PC-3 (cell line): ENCODE data around the gene FOXN3. TPM values are rescaled to one million over a fixed set of nuclear protein-coding genes. Genes with fewer than 3 reads are reported as not detected.

Experiments used
- ATAC-seq: fragments of 200-7000 bp; cut with Tn5 transposase; 2 replicates; pipeline ENCODE4 v1.9.1; 2020; ENCODE audit warnings: mild to moderate bottlenecking, moderate library complexity
- BruUV-seq: library from RNA; stranded (reverse); fragments of 400-500 nt; replicated peaks from 2 replicates; lab custom pipeline; 2021; lab: Mats Ljungman, UMichigan
- CTCF ChIA-PET: fragments of 300-600 bp; sonication (Branson Sonifier 250); formaldehyde crosslinking; loops from one replicate; lab custom pipeline; 2022; ENCODE audit warnings: antibody characterized with exemption; lab: Charles Lee
- POLR2A ChIA-PET: fragments of 300-600 bp; sonication (Branson Sonifier 250); formaldehyde crosslinking; loops from one replicate; lab custom pipeline; 2022; ENCODE audit warnings: antibody characterized with exemption; ENCODE audit not compliant: unreplicated experiment; lab: Charles Lee
- DNase-seq: peaks from one replicate; pipeline ENCODE4 v3.0.0-alpha.2; 2015
- H2AFZ ChIP-seq: fragments of 300-600 bp; sonication (generic); 2 replicates; pipeline ENCODE4 v1.6.0; 2016; ENCODE audit warnings: antibody characterized with exemption, low read length
- H3F3A ChIP-seq: fragments of 300-600 bp; sonication (generic); one replicate; pipeline ENCODE4 v1.6.0; 2017; ENCODE audit warnings: antibody characterized with exemption, low read length, control low read depth, mild to moderate bottlenecking; ENCODE audit not compliant: unreplicated experiment
- H3K27ac ChIP-seq: fragments of 300-600 bp; sonication (generic); 2 replicates; pipeline ENCODE4 v1.5.1; 2016; ENCODE audit warnings: mild to moderate bottlenecking, low read length
- H3K27me3 ChIP-seq: fragments of 300-600 bp; sonication (generic); 2 replicates; pipeline ENCODE4 v1.6.1; 2016; ENCODE audit warnings: low read length, mixed read lengths
- H3K36me3 ChIP-seq: fragments of 300-600 bp; sonication (generic); 2 replicates; pipeline ENCODE4 v1.6.1; 2016; ENCODE audit warnings: low read depth, mixed run types, low read length, mixed read lengths
- H3K4me1 ChIP-seq: fragments of 300-600 bp; sonication (generic); 2 replicates; pipeline ENCODE4 v1.5.1; 2016; ENCODE audit warnings: low read length; ENCODE audit not compliant: insufficient read depth
- H3K4me2 ChIP-seq: fragments of 300-600 bp; sonication (generic); 2 replicates; pipeline ENCODE4 v1.6.0; 2016; ENCODE audit warnings: low read length
- H3K4me3 ChIP-seq: fragments of 300-600 bp; sonication (generic); 2 replicates; pipeline ENCODE4 v1.5.1; 2016; ENCODE audit warnings: mild to moderate bottlenecking, low read length, mixed read lengths
- H3K79me2 ChIP-seq: fragments of 300-600 bp; sonication (generic); 2 replicates; pipeline ENCODE4 v1.6.1; 2017; ENCODE audit warnings: low read length, mixed read lengths
- H3K9ac ChIP-seq: fragments of 300-600 bp; sonication (generic); 2 replicates; pipeline ENCODE4 v1.6.0; 2016; ENCODE audit warnings: mild to moderate bottlenecking, low read length
- H3K9me2 ChIP-seq: fragments of 300-600 bp; sonication (generic); replicated peaks from 2 replicates; pipeline ENCODE4 v1.6.1; 2016; ENCODE audit warnings: mixed run types, low read length, mixed read lengths
- H3K9me3 ChIP-seq: fragments of 300-600 bp; sonication (generic); 2 replicates; pipeline ENCODE4 v1.6.1; 2016; ENCODE audit warnings: low read length, mixed read lengths
- H4K20me1 ChIP-seq: fragments of 300-600 bp; sonication (generic); 2 replicates; pipeline ENCODE4 v1.6.1; 2016; ENCODE audit warnings: low read length, mixed read lengths
- EZH2 ChIP-seq: fragments of 300-600 bp; sonication (generic); IDR thresholded peaks from one replicate; pipeline ENCODE4 v1.6.1; 2017; ENCODE audit warnings: antibody characterized with exemption, mild to moderate bottlenecking, low read length; ENCODE audit not compliant: unreplicated experiment
- EZH2phosphoT487 ChIP-seq: fragments of 300-600 bp; sonication (generic); IDR thresholded peaks from 2 replicates; pipeline ENCODE4 v1.6.1; 2018; ENCODE audit warnings: mild to moderate bottlenecking, antibody characterized with exemption, low read length, borderline replicate concordance
- intact Hi-C: fragments of 100-400 bp; cut with micrococcal nuclease; formaldehyde crosslinking; loops from 2 replicates; pipeline ENCODE4 v1.9.0; 2023
- total RNA-seq: library from RNA; depleted of rRNA; stranded (reverse); fragments of >200 nt; gene quantifications from 2 replicates; pipeline ENCODE4 v1.2.3, GENCODE V29; 2014
- TF ChIP-seq, protein P1 (sequence below): fragments of 300-600 bp; sonication (generic); conservative IDR thresholded peaks from 2 replicates; pipeline ENCODE4 v1.5.1; 2017; ENCODE audit warnings: antibody characterized with exemption, low read depth, mild to moderate bottlenecking, low read length

Gene FOXN3
- total RNA-seq, 1 experiment from 2014 or later, result 13.3 TPM

DNA sequence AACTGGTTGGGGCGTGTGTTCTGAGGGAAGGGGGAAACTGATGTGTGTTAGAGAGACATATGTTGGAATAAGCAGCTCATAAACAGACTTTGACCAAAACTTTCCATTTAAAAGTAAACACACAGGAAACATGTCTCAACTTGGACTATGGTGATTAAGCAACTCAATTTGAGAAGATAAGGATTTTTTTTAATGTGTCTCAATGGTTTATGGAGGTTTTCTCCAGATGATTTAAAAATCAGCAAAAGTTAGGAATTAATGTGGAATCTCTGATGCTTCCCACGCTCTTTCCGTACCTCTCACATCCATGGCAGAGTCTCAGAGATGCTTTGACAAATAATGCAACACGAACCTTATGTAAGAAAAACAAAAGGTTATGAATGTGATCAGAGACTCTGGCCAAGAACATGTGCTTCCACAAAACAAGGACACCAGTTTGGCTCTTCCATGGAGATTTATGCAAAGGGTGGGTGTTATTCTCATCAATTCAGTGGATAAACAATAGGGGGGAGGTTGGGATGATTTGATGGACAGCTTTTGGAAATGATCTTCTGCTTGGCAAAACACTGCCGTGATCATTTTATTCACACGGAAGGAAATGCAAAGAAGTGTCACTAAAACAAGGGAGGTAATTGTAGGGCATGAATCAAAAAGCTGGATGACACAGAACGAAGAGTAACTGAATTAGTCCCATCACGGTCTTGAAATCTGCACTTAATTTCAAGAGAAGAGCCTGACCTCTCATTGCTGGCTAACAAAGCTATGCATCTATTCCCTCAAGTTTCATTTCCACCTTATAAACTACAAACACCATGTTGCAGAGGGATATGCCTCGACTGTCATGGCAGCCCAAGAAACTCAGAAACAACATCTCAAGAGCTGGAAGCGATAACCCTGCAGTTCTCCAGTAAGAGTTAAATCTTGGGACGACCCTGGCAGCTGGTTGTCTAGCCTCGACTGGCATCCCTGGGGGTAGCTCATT is 76.5 kb downstream of the FOXN3 start:
- no peaks in the 10 kb centered on the region for H3K9me2 ChIP-seq
- ChIA-PET CTCF (no interaction called here), POLR2A (no interaction called here)
- no peak overlapping the region for H3K27ac ChIP-seq
- no peak overlapping the region for H2AFZ ChIP-seq
- intact Hi-C loops, result no loop called here
- no peak overlapping the region for H3K4me2 ChIP-seq
- no peaks in the 10 kb centered on the region for H3K9me3 ChIP-seq
- no peaks in the 10 kb centered on the region for H3K4me1 ChIP-seq
- H3K79me2 ChIP-seq, result no peaks in the 10 kb centered on the region
- no peaks in the 10 kb centered on the region for H3K36me3 ChIP-seq
- 0 out of 2 replicates have a peak, but pooled peaks cover 3% of the 10 kb centered on the region for H4K20me1 ChIP-seq
- no peak for TF ChIP-seq EZH2
- no peak for TF ChIP-seq EZH2phosphoT487
- TF ChIP-seq, protein P1, sequence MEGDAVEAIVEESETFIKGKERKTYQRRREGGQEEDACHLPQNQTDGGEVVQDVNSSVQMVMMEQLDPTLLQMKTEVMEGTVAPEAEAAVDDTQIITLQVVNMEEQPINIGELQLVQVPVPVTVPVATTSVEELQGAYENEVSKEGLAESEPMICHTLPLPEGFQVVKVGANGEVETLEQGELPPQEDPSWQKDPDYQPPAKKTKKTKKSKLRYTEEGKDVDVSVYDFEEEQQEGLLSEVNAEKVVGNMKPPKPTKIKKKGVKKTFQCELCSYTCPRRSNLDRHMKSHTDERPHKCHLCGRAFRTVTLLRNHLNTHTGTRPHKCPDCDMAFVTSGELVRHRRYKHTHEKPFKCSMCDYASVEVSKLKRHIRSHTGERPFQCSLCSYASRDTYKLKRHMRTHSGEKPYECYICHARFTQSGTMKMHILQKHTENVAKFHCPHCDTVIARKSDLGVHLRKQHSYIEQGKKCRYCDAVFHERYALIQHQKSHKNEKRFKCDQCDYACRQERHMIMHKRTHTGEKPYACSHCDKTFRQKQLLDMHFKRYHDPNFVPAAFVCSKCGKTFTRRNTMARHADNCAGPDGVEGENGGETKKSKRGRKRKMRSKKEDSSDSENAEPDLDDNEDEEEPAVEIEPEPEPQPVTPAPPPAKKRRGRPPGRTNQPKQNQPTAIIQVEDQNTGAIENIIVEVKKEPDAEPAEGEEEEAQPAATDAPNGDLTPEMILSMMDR, result no peak
- no TSS peak for BruUV-seq
- no peaks in the 10 kb centered on the region for H3K27me3 ChIP-seq
- DNase-seq (no peak), ATAC-seq (no peak)
- no peak overlapping the region for H3K9ac ChIP-seq
- no peaks in the 10 kb centered on the region for H3F3A ChIP-seq
- no peak overlapping the region for H3K4me3 ChIP-seq

DNA sequence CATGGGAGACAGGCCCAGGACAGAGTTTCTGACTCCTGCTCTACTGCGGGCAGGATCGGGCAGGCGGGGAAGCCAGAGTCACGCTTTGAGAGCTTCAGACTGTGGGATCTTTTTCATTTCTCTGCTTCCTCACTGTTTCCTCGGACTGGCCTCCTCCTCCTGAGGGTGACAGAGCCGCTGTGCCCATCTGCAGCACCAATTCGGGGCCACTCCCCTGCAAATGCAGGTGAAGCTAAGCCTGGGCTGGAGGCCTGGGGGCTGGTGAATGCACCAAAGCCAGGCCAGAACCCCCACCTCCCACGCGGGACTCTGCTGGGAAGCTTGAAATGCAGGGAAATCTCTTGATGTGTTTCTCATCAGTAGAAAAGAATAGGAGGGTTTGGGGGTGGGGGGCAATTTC is 77.5 kb downstream of the FOXN3 start:
- H3K9me2 ChIP-seq, result no peaks in the 10 kb centered on the region
- DNase-seq (no peak), ATAC-seq (no peak)
- no TSS peak for BruUV-seq
- no peak for TF ChIP-seq EZH2
- TF ChIP-seq, protein P1, result no peak
- no peaks in the 10 kb centered on the region for H3K4me1 ChIP-seq
- ChIA-PET POLR2A (interaction anchor here (0.6 kb wide), 1 partner anchor 20 kb away, joined by 12 read pairs; no protein-coding TSS in a partner anchor), CTCF (no interaction called here)
- no peaks in the 10 kb centered on the region for H3K36me3 ChIP-seq
- H3K4me2 ChIP-seq, result no peak overlapping the region
- no peak overlapping the region for H3K4me3 ChIP-seq
- H3K9ac ChIP-seq, result no peak overlapping the region
- H3K27me3 ChIP-seq, result no peaks in the 10 kb centered on the region
- no peaks in the 10 kb centered on the region for H3K9me3 ChIP-seq
- no peaks in the 10 kb centered on the region for H3K79me2 ChIP-seq
- no peak overlapping the region for H2AFZ ChIP-seq
- 0 out of 2 replicates have a peak, but pooled peaks cover 3% of the 10 kb centered on the region for H4K20me1 ChIP-seq
- intact Hi-C loops, result no loop called here
- no peak overlapping the region for H3K27ac ChIP-seq
- H3F3A ChIP-seq, result no peaks in the 10 kb centered on the region

DNA sequence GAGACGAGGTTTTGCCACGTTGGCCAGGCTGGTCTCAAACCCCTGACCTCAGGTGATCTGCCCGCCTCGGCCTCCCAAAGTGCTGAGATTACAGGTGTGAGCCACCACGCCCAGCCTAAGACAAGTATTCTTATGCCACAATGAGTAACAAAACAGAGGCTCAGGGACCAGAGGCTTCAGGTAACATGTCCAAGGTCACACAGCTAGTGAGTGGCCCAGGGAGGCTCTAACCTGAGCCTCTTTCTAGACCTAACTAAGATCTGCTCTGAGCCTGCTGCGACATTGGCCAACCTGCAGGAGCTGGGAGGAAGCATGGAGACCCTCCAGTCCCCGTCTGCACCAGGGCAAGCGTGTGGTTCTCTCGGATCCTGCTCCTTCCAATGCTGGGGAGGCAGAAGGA is 77.9 kb downstream of the FOXN3 start:
- Histone ChIP-seq H3K9me3 (no peaks in the 10 kb centered on the region), H2AFZ (no peak overlapping the region), H4K20me1 (0 out of 2 replicates have a peak, but pooled peaks cover 3% of the 10 kb centered on the region), H3K36me3 (no peaks in the 10 kb centered on the region), H3K9me2 (no peaks in the 10 kb centered on the region), H3K27ac (no peak overlapping the region), H3K79me2 (no peaks in the 10 kb centered on the region), H3F3A (no peaks in the 10 kb centered on the region), H3K9ac (no peak overlapping the region), H3K4me2 (no peak overlapping the region), H3K4me3 (no peak overlapping the region), H3K27me3 (no peaks in the 10 kb centered on the region), H3K4me1 (no peaks in the 10 kb centered on the region)
- intact Hi-C loops, result no loop called here
- no peak for ATAC-seq
- TF ChIP-seq EZH2phosphoT487, result no peak
- TF ChIP-seq, protein P1, result no peak
- TF ChIP-seq EZH2, result no peak
- ChIA-PET CTCF (no interaction called here), POLR2A (no interaction called here)
- DNase-seq, result no peak
- no TSS peak for BruUV-seq
